Endothelial cell of umbilical vein (primary cell): ENCODE measurements around the gene RIC8B. TPM values are rescaled to one million over a fixed set of nuclear protein-coding genes. Genes with fewer than 3 reads are reported as not detected.
A peak's percentile ranks its signal among the peaks of the same experiment; 100 is the strongest.

Experiments used
- BruUV-seq: library from RNA; stranded (reverse); fragments of 400-500 nt; replicated peaks from 2 replicates; lab custom pipeline; 2021; lab: Mats Ljungman, UMichigan
- CTCF ChIA-PET: fragments of 300-600, 350-600 bp; sonication (Branson Sonifier 250); formaldehyde crosslinking; loops from one replicate; lab custom pipeline; 2021; ENCODE audit warnings: antibody characterized with exemption, inconsistent platforms; lab: Charles Lee
- POLR2A ChIA-PET: fragments of 300-600, 350-600 bp; sonication (Branson Sonifier 250); formaldehyde crosslinking; loops from one replicate; lab custom pipeline; 2021; ENCODE audit warnings: antibody characterized with exemption, inconsistent platforms; lab: Charles Lee
- DNase-seq: peaks from one replicate; pipeline ENCODE4 v3.0.0-alpha.2; 2011; ENCODE audit warnings: low read depth, low spot score
- FAIRE-seq: peaks from 2 replicates; lab custom pipeline; 2011; peaks lifted over from hg19 to GRCh38; lab: Jason Lieb, UNC
- H2AFZ ChIP-seq: 2 replicates; pipeline ENCODE4 v1.6.0; 2012; ENCODE audit warnings: low read depth, low read length, control low read depth, inconsistent platforms
- H3K27ac ChIP-seq: 2 replicates; pipeline ENCODE4 v1.5.1; 2011; ENCODE audit warnings: low read depth, mild to moderate bottlenecking, control low read depth, low read length, moderate library complexity; ENCODE audit not compliant: insufficient read depth
- H3K27me3 ChIP-seq, 2 experiments: 2 replicates each; pipeline versions ENCODE4 v1.6.0 to v1.6.1; 2011; ENCODE audit warnings: low read length in 2 of 2, mixed read lengths in 1 of 2; ENCODE audit not compliant: control insufficient read depth in 2 of 2, insufficient read depth in 2 of 2
- H3K36me3 ChIP-seq, 2 experiments: 2 replicates in 1 of 2; 3 replicates in 1 of 2; pipeline ENCODE4 v1.5.1; 2011; ENCODE audit warnings: low read length in 2 of 2, mild to moderate bottlenecking in 1 of 2, moderate library complexity in 1 of 2; ENCODE audit not compliant: control insufficient read depth in 2 of 2, insufficient read depth in 2 of 2; ENCODE audit errors: extremely low read depth in 1 of 2
- H3K4me1 ChIP-seq: 3 replicates; pipeline ENCODE4 v1.5.1; 2011; ENCODE audit warnings: mild to moderate bottlenecking, low read length; ENCODE audit not compliant: control insufficient read depth, insufficient read depth; ENCODE audit errors: extremely low read depth
- H3K4me2 ChIP-seq: 2 replicates; pipeline ENCODE4 v1.6.1; 2011; ENCODE audit warnings: low read length, control low read depth, mixed read lengths; ENCODE audit not compliant: insufficient read depth
- H3K4me3 ChIP-seq, 3 experiments: fragments of 200-600 bp in 1 of 3; sonication (generic), shearing (Covaris generic) in 1 of 3; replicated peaks in 1 of 3; 2 replicates each; pipeline ENCODE4 v1.5.1; 2011 to 2016; ENCODE audit warnings: control low read depth in 3 of 3, low read length in 3 of 3, mild to moderate bottlenecking in 2 of 3, inconsistent platforms in 1 of 3, low read depth in 1 of 3, moderate library complexity in 1 of 3; ENCODE audit not compliant: insufficient read depth in 1 of 3
- H3K79me2 ChIP-seq: 2 replicates; pipeline ENCODE4 v1.6.0; 2012; ENCODE audit warnings: low read length, inconsistent platforms; ENCODE audit not compliant: control insufficient read depth, insufficient read depth
- H3K9ac ChIP-seq: replicated peaks from 2 replicates; pipeline ENCODE3; 2011; ENCODE audit warnings: low read length, control low read depth; ENCODE audit not compliant: insufficient read depth; ENCODE audit errors: extremely low read depth
- H3K9me1 ChIP-seq: replicated peaks from 3 replicates; pipeline ENCODE4 v1.6.0; 2011; ENCODE audit warnings: mild to moderate bottlenecking, low read length; ENCODE audit not compliant: control insufficient read depth, insufficient read depth; ENCODE audit errors: extremely low read depth
- H3K9me3 ChIP-seq: replicated peaks from 2 replicates; pipeline ENCODE4 v1.5.1; 2012; ENCODE audit warnings: low read length, inconsistent platforms; ENCODE audit not compliant: control insufficient read depth, insufficient read depth
- H4K20me1 ChIP-seq: replicated peaks from 2 replicates; pipeline ENCODE3; 2011; ENCODE audit warnings: mild to moderate bottlenecking, low read length; ENCODE audit not compliant: control insufficient read depth, insufficient read depth; ENCODE audit errors: extremely low read depth
- EZH2 ChIP-seq: IDR thresholded peaks from 2 replicates; pipeline ENCODE4 v1.6.1; 2012; ENCODE audit warnings: borderline replicate concordance, low read depth, mild to moderate bottlenecking, moderate library complexity, low read length, inconsistent platforms; ENCODE audit not compliant: severe bottlenecking
- FOS ChIP-seq: IDR thresholded peaks from 2 replicates; pipeline ENCODE4 v1.6.1; 2011; ENCODE audit warnings: mild to moderate bottlenecking, low read length, moderate library complexity, borderline replicate concordance; ENCODE audit not compliant: insufficient read depth
- GATA2 ChIP-seq: IDR thresholded peaks from 2 replicates; pipeline ENCODE4 v1.7.0; 2011; ENCODE audit warnings: low read depth, mild to moderate bottlenecking, moderate library complexity, mixed read lengths, low read length; ENCODE audit not compliant: insufficient read length, insufficient read depth
- JUN ChIP-seq: IDR thresholded peaks from 2 replicates; pipeline ENCODE4 v1.6.1; 2011; ENCODE audit warnings: borderline replicate concordance, low read depth; ENCODE audit not compliant: insufficient read length, insufficient read depth
- MYC ChIP-seq: IDR thresholded peaks from one replicate; pipeline ENCODE4 v1.6.1; 2011; ENCODE audit warnings: mild to moderate bottlenecking, low read depth, low read length
- POLR2A ChIP-seq: IDR thresholded peaks from 2 replicates; pipeline ENCODE4 v1.6.1; 2012; ENCODE audit warnings: low read depth, mild to moderate bottlenecking, control low read depth, low read length
- POLR2AphosphoS5 ChIP-seq: IDR thresholded peaks from 2 replicates; pipeline ENCODE4 v1.6.1; 2012; ENCODE audit warnings: low read depth, mild to moderate bottlenecking, control low read depth, low read length, moderate library complexity; ENCODE audit not compliant: insufficient read depth
- dilution Hi-C: fragments of 300-500 bp; cut with MboI; formaldehyde crosslinking; loops from one replicate; pipeline ENCODE4 v1.15.0; 2019; ENCODE audit warnings: low sequenced_read_pairs; ENCODE audit not compliant: extremely low pct_ligation_motif_present
- intact Hi-C: fragments of 100-400 bp; cut with micrococcal nuclease; formaldehyde crosslinking; loops from one replicate; pipeline ENCODE4 v1.10.0; 2022
- polyA plus RNA-seq, 4 experiments: library from polyadenylated mRNA; depleted of rRNA in 3 of 4; stranded (reverse) in 3 of 4; unstranded in 1 of 4; fragments of >200 nt; gene quantifications; 2 replicates each; pipeline versions ENCODE4 v1.2.1 to v1.2.3, GENCODE V29; 2011 to 2012; ENCODE audit warnings: missing spikeins in 1 of 4
- total RNA-seq: library from RNA; stranded (reverse); gene quantifications from 2 replicates; pipeline ENCODE4 v1.2.3, GENCODE V29; 2021
- TF ChIP-seq, protein P1 (sequence below): IDR thresholded peaks from 2 replicates; pipeline ENCODE4 v1.6.1; 2011; ENCODE audit not compliant: insufficient read depth, insufficient read length
- TF ChIP-seq, protein P2 (sequence below), 2 donors: IDR thresholded peaks; 1 replicate in 1 of 2; 2 replicates in 1 of 2; pipeline ENCODE4 v1.5.1; 2011; ENCODE audit warnings: low read length in 2 of 2, mild to moderate bottlenecking in 2 of 2, moderate library complexity in 2 of 2, control low read depth in 1 of 2, inconsistent platforms in 1 of 2, low read depth in 1 of 2; ENCODE audit not compliant: insufficient read depth in 1 of 2; ENCODE audit errors: extremely low read depth in 1 of 2

RIC8B gene
- total and polyA plus RNA-seq, 2 donors (not counting 3 experiments of a cell fraction or from before 2014, with no cell fraction given): 4.1 to 13.7 TPM

GRCh38 chr12:106790020-106790419, 15.5 kb downstream of the RIC8B start:
- H4K20me1 ChIP-seq: no peaks in the 10 kb centered on the region
- no peaks in the 10 kb centered on the region for H3K9me1 ChIP-seq
- ChIA-PET CTCF (interaction anchor here (0.8 to 1.5 kb wide), 4 partner anchors 11 to 52 kb away, joined by 3 to 5 read pairs (median 4); no protein-coding TSS in a partner anchor), POLR2A (no interaction called here)
- no peaks in the 10 kb centered on the region for H3K27me3 ChIP-seq
- intact Hi-C loops: no loop called here
- H3K4me3 ChIP-seq: no peak overlapping the region
- no peaks in the 10 kb centered on the region for H3K4me1 ChIP-seq
- H3K27ac ChIP-seq: no peak overlapping the region
- no peaks in the 10 kb centered on the region for H3K79me2 ChIP-seq
- dilution Hi-C loops: no loop called here
- no TSS peak for BruUV-seq
- DNase-seq (no peak), FAIRE-seq (no peak)
- no peaks in the 10 kb centered on the region for H3K9me3 ChIP-seq
- H2AFZ ChIP-seq: no peak overlapping the region
- H3K9ac ChIP-seq: no peak overlapping the region
- H3K36me3 ChIP-seq: peaks cover 0 to 3% of the 10 kb centered on the region in 2 experiments
- H3K4me2 ChIP-seq: no peak overlapping the region
- no peak for TF ChIP-seq FOS
- TF ChIP-seq, protein P1, sequence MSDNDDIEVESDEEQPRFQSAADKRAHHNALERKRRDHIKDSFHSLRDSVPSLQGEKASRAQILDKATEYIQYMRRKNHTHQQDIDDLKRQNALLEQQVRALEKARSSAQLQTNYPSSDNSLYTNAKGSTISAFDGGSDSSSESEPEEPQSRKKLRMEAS: no peak
- TF ChIP-seq, protein P2, sequence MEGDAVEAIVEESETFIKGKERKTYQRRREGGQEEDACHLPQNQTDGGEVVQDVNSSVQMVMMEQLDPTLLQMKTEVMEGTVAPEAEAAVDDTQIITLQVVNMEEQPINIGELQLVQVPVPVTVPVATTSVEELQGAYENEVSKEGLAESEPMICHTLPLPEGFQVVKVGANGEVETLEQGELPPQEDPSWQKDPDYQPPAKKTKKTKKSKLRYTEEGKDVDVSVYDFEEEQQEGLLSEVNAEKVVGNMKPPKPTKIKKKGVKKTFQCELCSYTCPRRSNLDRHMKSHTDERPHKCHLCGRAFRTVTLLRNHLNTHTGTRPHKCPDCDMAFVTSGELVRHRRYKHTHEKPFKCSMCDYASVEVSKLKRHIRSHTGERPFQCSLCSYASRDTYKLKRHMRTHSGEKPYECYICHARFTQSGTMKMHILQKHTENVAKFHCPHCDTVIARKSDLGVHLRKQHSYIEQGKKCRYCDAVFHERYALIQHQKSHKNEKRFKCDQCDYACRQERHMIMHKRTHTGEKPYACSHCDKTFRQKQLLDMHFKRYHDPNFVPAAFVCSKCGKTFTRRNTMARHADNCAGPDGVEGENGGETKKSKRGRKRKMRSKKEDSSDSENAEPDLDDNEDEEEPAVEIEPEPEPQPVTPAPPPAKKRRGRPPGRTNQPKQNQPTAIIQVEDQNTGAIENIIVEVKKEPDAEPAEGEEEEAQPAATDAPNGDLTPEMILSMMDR (IDR thresholded peaks at IDR 0.05; ENCODE audit: extremely low read depth in 1 of 2, insufficient read depth in 1 of 2, low read depth in 1 of 2, low read length in 2 of 2): no peak
- no peak for TF ChIP-seq POLR2AphosphoS5

- POLR2A ChIA-PET: no interaction called here
- H3K4me2 ChIP-seq: no peak overlapping the region
- DNase-seq (peak; percentile 47), FAIRE-seq (no peak)
- no peaks in the 10 kb centered on the region for H3K79me2 ChIP-seq
- H3K9ac ChIP-seq: no peak overlapping the region
- no peaks in the 10 kb centered on the region for H3K9me1 ChIP-seq
- H4K20me1 ChIP-seq: no peaks in the 10 kb centered on the region
- BruUV-seq: no TSS peak
- no peaks in the 10 kb centered on the region for H3K4me1 ChIP-seq
- H3K4me3 ChIP-seq: no peak overlapping the region
- peaks cover 0 to 3% of the 10 kb centered on the region in 2 experiments for H3K36me3 ChIP-seq
- no peak for TF ChIP-seq EZH2
- TF ChIP-seq POLR2A: no peak
- TF ChIP-seq JUN: no peak
- TF ChIP-seq, protein P2 (IDR thresholded peaks at IDR 0.05; ENCODE audit: extremely low read depth in 1 of 2, insufficient read depth in 1 of 2, low read depth in 1 of 2, low read length in 2 of 2): no peak
- TF ChIP-seq MYC: no peak
- no peak for TF ChIP-seq POLR2AphosphoS5
- no peak for TF ChIP-seq FOS
- TF ChIP-seq GATA2: no peak
- CTCF ChIA-PET: no interaction called here
- dilution Hi-C loops (no loop called here), intact Hi-C loops (no loop called here)
- H3K27me3 ChIP-seq: no peaks in the 10 kb centered on the region
- no peak overlapping the region for H2AFZ ChIP-seq
- no peak overlapping the region for H3K27ac ChIP-seq
- no peaks in the 10 kb centered on the region for H3K9me3 ChIP-seq
These were observed 17.0 kb downstream of the RIC8B start for GRCh38 chr12:106791531-106791930.
